ENCODE results near the gene MUCL3. TPM values are rescaled to one million over a fixed set of nuclear protein-coding genes. Genes with fewer than 3 reads are reported as not detected.

The MUCL3 gene
- total RNA-seq, 1 experiment from 2014 or later, result 0.15 TPM

DNA sequence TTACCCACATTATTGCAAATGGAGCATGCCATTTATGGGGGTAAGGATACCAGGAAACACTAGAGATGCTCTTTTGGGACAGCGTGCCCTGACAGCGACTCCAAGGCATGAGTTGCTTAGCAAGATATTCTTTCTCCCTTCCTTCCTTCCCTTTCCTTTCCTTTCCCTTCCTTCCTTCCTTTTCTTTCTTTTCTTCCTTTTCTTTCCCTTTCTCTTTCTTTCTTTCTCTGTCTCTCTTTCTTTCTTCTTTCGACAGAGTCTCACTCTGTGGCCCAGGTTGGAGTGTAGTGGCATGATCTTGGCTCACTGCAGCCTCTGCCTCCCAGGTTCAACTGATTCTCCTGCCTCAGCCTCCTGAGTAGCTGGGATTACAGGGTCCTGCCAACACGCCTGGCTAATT is 3.3 kb downstream of the MUCL3 start:
- no peak overlapping the region for H2AFZ ChIP-seq (ENCODE audit: low read depth, low read length, poor library complexity, severe bottlenecking)
- no peak for TF ChIP-seq SIN3A (IDR thresholded peaks at IDR 0.05; ENCODE audit: low read depth)
- no peak for TF ChIP-seq CEBPB (IDR thresholded peaks at IDR 0.05; ENCODE audit: low read depth)
- no peak for TF ChIP-seq JUND (IDR thresholded peaks at IDR 0.05)
- no peak for TF ChIP-seq EZH2 (IDR thresholded peaks at IDR 0.05)
- TF ChIP-seq, protein P1, sequence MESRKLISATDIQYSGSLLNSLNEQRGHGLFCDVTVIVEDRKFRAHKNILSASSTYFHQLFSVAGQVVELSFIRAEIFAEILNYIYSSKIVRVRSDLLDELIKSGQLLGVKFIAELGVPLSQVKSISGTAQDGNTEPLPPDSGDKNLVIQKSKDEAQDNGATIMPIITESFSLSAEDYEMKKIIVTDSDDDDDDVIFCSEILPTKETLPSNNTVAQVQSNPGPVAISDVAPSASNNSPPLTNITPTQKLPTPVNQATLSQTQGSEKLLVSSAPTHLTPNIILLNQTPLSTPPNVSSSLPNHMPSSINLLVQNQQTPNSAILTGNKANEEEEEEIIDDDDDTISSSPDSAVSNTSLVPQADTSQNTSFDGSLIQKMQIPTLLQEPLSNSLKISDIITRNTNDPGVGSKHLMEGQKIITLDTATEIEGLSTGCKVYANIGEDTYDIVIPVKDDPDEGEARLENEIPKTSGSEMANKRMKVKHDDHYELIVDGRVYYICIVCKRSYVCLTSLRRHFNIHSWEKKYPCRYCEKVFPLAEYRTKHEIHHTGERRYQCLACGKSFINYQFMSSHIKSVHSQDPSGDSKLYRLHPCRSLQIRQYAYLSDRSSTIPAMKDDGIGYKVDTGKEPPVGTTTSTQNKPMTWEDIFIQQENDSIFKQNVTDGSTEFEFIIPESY (IDR thresholded peaks at IDR 0.05; ENCODE audit: extremely low read depth, insufficient replicate concordance, low read length), result no peak
- TF ChIP-seq SRF (IDR thresholded peaks at IDR 0.05; ENCODE audit: low read depth), result no peak
- TF ChIP-seq YY1 (IDR thresholded peaks at IDR 0.05; ENCODE audit: extremely low read depth, insufficient replicate concordance, low read depth, low read length), result no peak
- no peak for TF ChIP-seq EGR1 (IDR thresholded peaks at IDR 0.05; ENCODE audit: low read depth)
- TF ChIP-seq FOSL1 (IDR thresholded peaks at IDR 0.05; ENCODE audit: low read depth), result no peak
- H3K4me3 ChIP-seq (replicated peaks in 1 of 2; ENCODE audit: low read depth in 1 of 2, low read length in 2 of 2), result no peak overlapping the region
- H4K20me1 ChIP-seq (ENCODE audit: insufficient read depth), result no peaks in the 10 kb centered on the region
- no peaks in the 10 kb centered on the region for H3K9me2 ChIP-seq (ENCODE audit: insufficient read depth)
- no peaks in the 10 kb centered on the region for H3K9me3 ChIP-seq (ENCODE audit: control insufficient read depth in 1 of 2, insufficient read depth in 1 of 2, low read depth in 1 of 2, low read length in 2 of 2)
- no peaks in the 10 kb centered on the region for H3K36me3 ChIP-seq (ENCODE audit: control insufficient read depth in 1 of 2, insufficient read depth in 2 of 2, low read length in 2 of 2)
- H3K27me3 ChIP-seq (ENCODE audit: insufficient read depth, low read length), result no peaks in the 10 kb centered on the region
- H3K79me2 ChIP-seq (ENCODE audit: insufficient read depth, low read length), result no peaks in the 10 kb centered on the region
- ChIA-PET POLR2A (no interaction called here), CTCF (interaction anchor here (0.7 kb wide), 1 partner anchor 143 kb away, joined by 5 read pairs; no protein-coding TSS in a partner anchor), RAD21 (ENCODE audit: low non-redundant PET in 1 of 2, low total read pairs in 2 of 2, uncharacterized antibody in 2 of 2, unreplicated experiment in 2 of 2) (no interaction called here)
- no peak overlapping the region for H3K27ac ChIP-seq (ENCODE audit: low read depth, low read length)
- H3K4me2 ChIP-seq (ENCODE audit: low read length), result no peak overlapping the region
- no TSS peak for BruUV-seq (replicated peaks)
- no peak for DNase-seq (ENCODE audit: low read depth, low spot score)
- intact Hi-C loops (cut with micrococcal nuclease), result no loop called here
- ATAC-seq, result no peak
- H3K4me1 ChIP-seq (ENCODE audit: control insufficient read depth in 1 of 2, insufficient read depth in 2 of 2, low read length in 2 of 2), result peaks cover 14 to 19% of the 10 kb centered on the region in 2 experiments
- no peak overlapping the region for H3K9ac ChIP-seq (ENCODE audit: low read length)

DNA sequence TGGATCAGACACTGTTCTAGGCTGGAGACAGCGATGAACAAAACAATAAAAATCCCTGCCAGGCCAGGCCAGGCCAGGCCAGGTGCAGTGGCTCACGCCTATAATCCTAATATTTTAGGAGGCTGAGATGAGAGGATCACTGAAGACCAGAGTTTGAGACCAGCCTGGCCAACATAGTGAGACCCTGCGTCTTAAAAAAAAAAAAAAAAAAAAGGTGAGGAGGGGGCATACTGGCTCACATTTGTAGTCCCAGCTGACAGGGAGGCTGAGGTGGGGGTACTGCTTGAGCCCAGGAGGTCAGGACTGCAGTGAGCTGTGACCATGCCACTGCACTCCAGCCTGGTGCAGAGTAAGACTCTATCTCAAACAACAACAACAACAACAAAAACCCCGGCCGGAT is 4.5 kb downstream of the MUCL3 start:
- H3K4me1 ChIP-seq (ENCODE audit: control insufficient read depth in 1 of 2, insufficient read depth in 2 of 2, low read length in 2 of 2), result peaks cover 14 to 19% of the 10 kb centered on the region in 2 experiments
- RAD21 ChIA-PET (ENCODE audit: low non-redundant PET in 1 of 2, low total read pairs in 2 of 2, uncharacterized antibody in 2 of 2, unreplicated experiment in 2 of 2), result no interaction called here
- H4K20me1 ChIP-seq (ENCODE audit: insufficient read depth), result no peaks in the 10 kb centered on the region
- ATAC-seq (no peak), DNase-seq (ENCODE audit: low read depth, low spot score) (no peak)
- no TSS peak for BruUV-seq (replicated peaks)
- H3K27ac ChIP-seq (ENCODE audit: low read depth, low read length), result no peak overlapping the region
- no peak overlapping the region for H3K9ac ChIP-seq (ENCODE audit: low read length)
- no peaks in the 10 kb centered on the region for H3K36me3 ChIP-seq (ENCODE audit: control insufficient read depth in 1 of 2, insufficient read depth in 2 of 2, low read length in 2 of 2)
- no peaks in the 10 kb centered on the region for H3K9me2 ChIP-seq (ENCODE audit: insufficient read depth)
- intact Hi-C loops (cut with micrococcal nuclease), result no loop called here
- H3K4me2 ChIP-seq (ENCODE audit: low read length), result no peak overlapping the region
- CTCF ChIA-PET, result no interaction called here
- POLR2A ChIA-PET, result no interaction called here
- no peak overlapping the region for H3K4me3 ChIP-seq (replicated peaks in 1 of 2; ENCODE audit: low read depth in 1 of 2, low read length in 2 of 2)
- H3K79me2 ChIP-seq (ENCODE audit: insufficient read depth, low read length), result no peaks in the 10 kb centered on the region
- no peak overlapping the region for H2AFZ ChIP-seq (ENCODE audit: low read depth, low read length, poor library complexity, severe bottlenecking)
- H3K9me3 ChIP-seq (ENCODE audit: control insufficient read depth in 1 of 2, insufficient read depth in 1 of 2, low read depth in 1 of 2, low read length in 2 of 2), result no peaks in the 10 kb centered on the region
- H3K27me3 ChIP-seq (ENCODE audit: insufficient read depth, low read length), result no peaks in the 10 kb centered on the region
- TF ChIP-seq JUND (IDR thresholded peaks at IDR 0.05), result no peak
- TF ChIP-seq, protein P2, sequence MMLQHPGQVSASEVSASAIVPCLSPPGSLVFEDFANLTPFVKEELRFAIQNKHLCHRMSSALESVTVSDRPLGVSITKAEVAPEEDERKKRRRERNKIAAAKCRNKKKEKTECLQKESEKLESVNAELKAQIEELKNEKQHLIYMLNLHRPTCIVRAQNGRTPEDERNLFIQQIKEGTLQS (IDR thresholded peaks at IDR 0.05), result no peak
- TF ChIP-seq ZNF274 (IDR thresholded peaks at IDR 0.05; ENCODE audit: low read depth, low read length), result no peak
- TF ChIP-seq FOSL1 (IDR thresholded peaks at IDR 0.05; ENCODE audit: low read depth), result no peak
- TF ChIP-seq, protein P1 (IDR thresholded peaks at IDR 0.05; ENCODE audit: extremely low read depth, insufficient replicate concordance, low read length), result no peak
- TF ChIP-seq SP1 (IDR thresholded peaks at IDR 0.05; ENCODE audit: low read depth), result no peak
- TF ChIP-seq EZH2 (IDR thresholded peaks at IDR 0.05), result no peak
- no peak for TF ChIP-seq TCF7L2 (IDR thresholded peaks at IDR 0.05; ENCODE audit: borderline replicate concordance, extremely low read depth, insufficient read depth, insufficient read length)
- TF ChIP-seq POLR2AphosphoS5 (IDR thresholded peaks at IDR 0.05; ENCODE audit: low read depth, low read length), result no peak
- no peak for TF ChIP-seq EGR1 (IDR thresholded peaks at IDR 0.05; ENCODE audit: low read depth)
- TF ChIP-seq SRF (IDR thresholded peaks at IDR 0.05; ENCODE audit: low read depth), result no peak
- no peak for TF ChIP-seq YY1 (IDR thresholded peaks at IDR 0.05; ENCODE audit: extremely low read depth, insufficient replicate concordance, low read depth, low read length)
- TF ChIP-seq RAD21 (IDR thresholded peaks at IDR 0.05; ENCODE audit: low read depth), result no peak
- no peak for TF ChIP-seq SIN3A (IDR thresholded peaks at IDR 0.05; ENCODE audit: low read depth)
- TF ChIP-seq POLR2A (IDR thresholded peaks at IDR 0.05; ENCODE audit: borderline replicate concordance, extremely low read depth, insufficient read depth, insufficient read length), result no peak
- TF ChIP-seq ZFX (IDR thresholded peaks at IDR 0.05), result no peak
